Measurements from ENCODE around the gene OR51S1. TPM values are rescaled to one million over a fixed set of nuclear protein-coding genes. Genes with fewer than 3 reads are reported as not detected.
A peak's percentile ranks its signal among the peaks of the same experiment; 100 is the strongest.

Gene OR51S1
- total RNA-seq, 1 experiment from 2014 or later, result not detected

DNA sequence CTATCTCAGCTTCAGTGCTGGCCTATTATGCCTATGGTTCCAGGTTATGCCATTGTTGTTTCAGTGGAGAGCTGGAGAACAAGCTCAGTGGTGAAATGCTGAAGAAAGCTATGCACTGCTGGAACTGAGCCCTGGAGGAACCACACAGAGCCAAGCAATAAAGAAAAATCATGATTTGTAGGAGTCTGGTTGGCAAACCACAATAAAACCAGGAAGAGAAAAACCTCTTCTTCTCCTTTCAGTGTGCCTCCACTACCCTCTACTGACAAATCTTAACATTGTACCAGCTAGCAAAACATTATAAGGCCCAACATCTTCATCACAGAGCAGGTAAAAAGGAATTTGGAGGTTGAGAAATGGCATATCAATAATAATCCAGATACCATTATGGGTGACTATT lies 22.6 kb downstream of the OR51S1 start:
- no peaks in the 10 kb centered on the region for H3K79me2 ChIP-seq (ENCODE audit: insufficient read depth, low read length)
- H3K9ac ChIP-seq (ENCODE audit: low read length), result no peak overlapping the region
- H3K9me2 ChIP-seq (ENCODE audit: insufficient read depth), result no peaks in the 10 kb centered on the region
- TF ChIP-seq POLR2A (IDR thresholded peaks at IDR 0.05; ENCODE audit: borderline replicate concordance, extremely low read depth, insufficient read depth, insufficient read length) (no peak), CEBPB (IDR thresholded peaks at IDR 0.05; ENCODE audit: low read depth) (no peak), RAD21 (IDR thresholded peaks at IDR 0.05; ENCODE audit: low read depth) (peak; percentile 39; the same call in 1 of the 2 replicates), ZFX (IDR thresholded peaks at IDR 0.05) (no peak), SP1 (IDR thresholded peaks at IDR 0.05; ENCODE audit: low read depth) (no peak), SRF (IDR thresholded peaks at IDR 0.05; ENCODE audit: low read depth) (no peak), FOSL1 (IDR thresholded peaks at IDR 0.05; ENCODE audit: low read depth) (no peak), EGR1 (IDR thresholded peaks at IDR 0.05; ENCODE audit: low read depth) (no peak), YY1 (IDR thresholded peaks at IDR 0.05; ENCODE audit: extremely low read depth, insufficient replicate concordance, low read depth, low read length) (no peak), CBX3 (IDR thresholded peaks at IDR 0.05; ENCODE audit: low read depth) (no peak), EZH2phosphoT487 (IDR thresholded peaks at IDR 0.05; ENCODE audit: borderline replicate concordance) (no peak), ELF1 (IDR thresholded peaks at IDR 0.05; ENCODE audit: borderline replicate concordance, low read depth) (no peak), ZNF274 (IDR thresholded peaks at IDR 0.05; ENCODE audit: low read depth, low read length) (no peak)
- TF ChIP-seq, protein P1, sequence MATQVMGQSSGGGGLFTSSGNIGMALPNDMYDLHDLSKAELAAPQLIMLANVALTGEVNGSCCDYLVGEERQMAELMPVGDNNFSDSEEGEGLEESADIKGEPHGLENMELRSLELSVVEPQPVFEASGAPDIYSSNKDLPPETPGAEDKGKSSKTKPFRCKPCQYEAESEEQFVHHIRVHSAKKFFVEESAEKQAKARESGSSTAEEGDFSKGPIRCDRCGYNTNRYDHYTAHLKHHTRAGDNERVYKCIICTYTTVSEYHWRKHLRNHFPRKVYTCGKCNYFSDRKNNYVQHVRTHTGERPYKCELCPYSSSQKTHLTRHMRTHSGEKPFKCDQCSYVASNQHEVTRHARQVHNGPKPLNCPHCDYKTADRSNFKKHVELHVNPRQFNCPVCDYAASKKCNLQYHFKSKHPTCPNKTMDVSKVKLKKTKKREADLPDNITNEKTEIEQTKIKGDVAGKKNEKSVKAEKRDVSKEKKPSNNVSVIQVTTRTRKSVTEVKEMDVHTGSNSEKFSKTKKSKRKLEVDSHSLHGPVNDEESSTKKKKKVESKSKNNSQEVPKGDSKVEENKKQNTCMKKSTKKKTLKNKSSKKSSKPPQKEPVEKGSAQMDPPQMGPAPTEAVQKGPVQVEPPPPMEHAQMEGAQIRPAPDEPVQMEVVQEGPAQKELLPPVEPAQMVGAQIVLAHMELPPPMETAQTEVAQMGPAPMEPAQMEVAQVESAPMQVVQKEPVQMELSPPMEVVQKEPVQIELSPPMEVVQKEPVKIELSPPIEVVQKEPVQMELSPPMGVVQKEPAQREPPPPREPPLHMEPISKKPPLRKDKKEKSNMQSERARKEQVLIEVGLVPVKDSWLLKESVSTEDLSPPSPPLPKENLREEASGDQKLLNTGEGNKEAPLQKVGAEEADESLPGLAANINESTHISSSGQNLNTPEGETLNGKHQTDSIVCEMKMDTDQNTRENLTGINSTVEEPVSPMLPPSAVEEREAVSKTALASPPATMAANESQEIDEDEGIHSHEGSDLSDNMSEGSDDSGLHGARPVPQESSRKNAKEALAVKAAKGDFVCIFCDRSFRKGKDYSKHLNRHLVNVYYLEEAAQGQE (IDR thresholded peaks at IDR 0.05; ENCODE audit: low read depth), result no peak
- TF ChIP-seq, protein P2, sequence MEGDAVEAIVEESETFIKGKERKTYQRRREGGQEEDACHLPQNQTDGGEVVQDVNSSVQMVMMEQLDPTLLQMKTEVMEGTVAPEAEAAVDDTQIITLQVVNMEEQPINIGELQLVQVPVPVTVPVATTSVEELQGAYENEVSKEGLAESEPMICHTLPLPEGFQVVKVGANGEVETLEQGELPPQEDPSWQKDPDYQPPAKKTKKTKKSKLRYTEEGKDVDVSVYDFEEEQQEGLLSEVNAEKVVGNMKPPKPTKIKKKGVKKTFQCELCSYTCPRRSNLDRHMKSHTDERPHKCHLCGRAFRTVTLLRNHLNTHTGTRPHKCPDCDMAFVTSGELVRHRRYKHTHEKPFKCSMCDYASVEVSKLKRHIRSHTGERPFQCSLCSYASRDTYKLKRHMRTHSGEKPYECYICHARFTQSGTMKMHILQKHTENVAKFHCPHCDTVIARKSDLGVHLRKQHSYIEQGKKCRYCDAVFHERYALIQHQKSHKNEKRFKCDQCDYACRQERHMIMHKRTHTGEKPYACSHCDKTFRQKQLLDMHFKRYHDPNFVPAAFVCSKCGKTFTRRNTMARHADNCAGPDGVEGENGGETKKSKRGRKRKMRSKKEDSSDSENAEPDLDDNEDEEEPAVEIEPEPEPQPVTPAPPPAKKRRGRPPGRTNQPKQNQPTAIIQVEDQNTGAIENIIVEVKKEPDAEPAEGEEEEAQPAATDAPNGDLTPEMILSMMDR (IDR thresholded peaks at IDR 0.05 in 2 of 3, conservative IDR thresholded peaks at IDR 0.05 in 1 of 3; ENCODE audit: borderline replicate concordance in 1 of 3, insufficient read depth in 1 of 3, low read depth in 2 of 3, low read length in 2 of 3), result peak in 1 of 3 experiments; percentile 19; a peak in 2 of 6 replicates
- TF ChIP-seq, protein P3, sequence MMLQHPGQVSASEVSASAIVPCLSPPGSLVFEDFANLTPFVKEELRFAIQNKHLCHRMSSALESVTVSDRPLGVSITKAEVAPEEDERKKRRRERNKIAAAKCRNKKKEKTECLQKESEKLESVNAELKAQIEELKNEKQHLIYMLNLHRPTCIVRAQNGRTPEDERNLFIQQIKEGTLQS (IDR thresholded peaks at IDR 0.05), result no peak
- ChIA-PET CTCF (interaction anchor here (1.1 to 1.5 kb wide), 2 partner anchors 190 to 639 kb away, joined by 5 to 8 read pairs; partner anchors contain the start of gene OR51D1), POLR2A (no interaction called here), RAD21 (ENCODE audit: low non-redundant PET in 1 of 2, low total read pairs in 2 of 2, uncharacterized antibody in 2 of 2, unreplicated experiment in 2 of 2) (no interaction called here)
- H4K20me1 ChIP-seq (ENCODE audit: insufficient read depth), result no peaks in the 10 kb centered on the region
- BruUV-seq (replicated peaks), result no TSS peak
- peaks cover 23% of the 10 kb centered on the region for H3K27me3 ChIP-seq (ENCODE audit: insufficient read depth, low read length)
- DNase-seq (ENCODE audit: low read depth, low spot score), result no peak
- H2AFZ ChIP-seq (ENCODE audit: low read depth, low read length, poor library complexity, severe bottlenecking), result no peak overlapping the region
- intact Hi-C loops (cut with micrococcal nuclease), result no loop called here
- no peak overlapping the region for H3K4me2 ChIP-seq (ENCODE audit: low read length)
- no peaks in the 10 kb centered on the region for H3K36me3 ChIP-seq (ENCODE audit: control insufficient read depth in 1 of 2, insufficient read depth in 2 of 2, low read length in 2 of 2)
- H3K4me1 ChIP-seq (ENCODE audit: control insufficient read depth in 1 of 2, insufficient read depth in 2 of 2, low read length in 2 of 2), result no peaks in the 10 kb centered on the region
- no peak overlapping the region for H3K4me3 ChIP-seq (replicated peaks in 1 of 2; ENCODE audit: low read depth in 1 of 2, low read length in 2 of 2)
- no peaks in the 10 kb centered on the region for H3K9me3 ChIP-seq (ENCODE audit: control insufficient read depth in 1 of 2, insufficient read depth in 1 of 2, low read depth in 1 of 2, low read length in 2 of 2)
- H3K27ac ChIP-seq (ENCODE audit: low read depth, low read length), result no peak overlapping the region
- no peak for ATAC-seq
